WI38 (cell line): Measurements from ENCODE around the gene UBL7.

Source experiments
- H3K4me3 ChIP-seq: 2 replicates; pipeline ENCODE4 v1.5.1; 2011; ENCODE audit warnings: low read depth, mild to moderate bottlenecking, control low read depth, low read length
- CTCF ChIP-seq: IDR thresholded peaks from 2 replicates; pipeline ENCODE4 v1.5.1; 2012; ENCODE audit warnings: low read depth, mild to moderate bottlenecking, control low read depth, low read length

Gene UBL7

GRCh38 chr15:74425630-74426029 is 35.3 kb downstream of the UBL7 start:
- TF ChIP-seq CTCF, result no peak
- H3K4me3 ChIP-seq, result no peak overlapping the region

- TF ChIP-seq CTCF, result no peak
- H3K4me3 ChIP-seq, result no peak overlapping the region
These were observed 35.9 kb downstream of the UBL7 start for GRCh38 chr15:74424901-74425528.

- H3K4me3 ChIP-seq, result no peak overlapping the region
- TF ChIP-seq CTCF, result no peak
These were observed 37.3 kb downstream of the UBL7 start for GRCh38 chr15:74423431-74424257.

- no peak overlapping the region for H3K4me3 ChIP-seq
- no peak for TF ChIP-seq CTCF
These were observed 38.1 kb downstream of the UBL7 start for GRCh38 chr15:74422652-74423430.

GRCh38 chr15:74422265-74422651 is 38.7 kb downstream of the UBL7 start:
- H3K4me3 ChIP-seq, result no peak overlapping the region
- no peak for TF ChIP-seq CTCF

GRCh38 chr15:74421302-74422245 is 39.4 kb downstream of the UBL7 start:
- H3K4me3 ChIP-seq, result no peak overlapping the region
- no peak for TF ChIP-seq CTCF
